Fibroblast of pulmonary artery (primary cell): ENCODE measurements around the gene LAT.

ENCODE experiments used
- DNase-seq: peaks from one replicate; pipeline ENCODE4 v3.0.0-alpha.2; 2010; ENCODE audit warnings: low read depth
- H3K4me3 ChIP-seq: replicated peaks from 2 replicates; pipeline ENCODE4 v1.5.1; 2011; ENCODE audit warnings: low read depth, mild to moderate bottlenecking, control low read depth, low read length, moderate library complexity
- TF ChIP-seq, protein P1 (sequence below): IDR thresholded peaks from 2 replicates; pipeline ENCODE4 v1.5.1; 2011; ENCODE audit warnings: mild to moderate bottlenecking, control low read depth, low read length, inconsistent platforms; ENCODE audit errors: missing control alignments

Gene LAT

DNA sequence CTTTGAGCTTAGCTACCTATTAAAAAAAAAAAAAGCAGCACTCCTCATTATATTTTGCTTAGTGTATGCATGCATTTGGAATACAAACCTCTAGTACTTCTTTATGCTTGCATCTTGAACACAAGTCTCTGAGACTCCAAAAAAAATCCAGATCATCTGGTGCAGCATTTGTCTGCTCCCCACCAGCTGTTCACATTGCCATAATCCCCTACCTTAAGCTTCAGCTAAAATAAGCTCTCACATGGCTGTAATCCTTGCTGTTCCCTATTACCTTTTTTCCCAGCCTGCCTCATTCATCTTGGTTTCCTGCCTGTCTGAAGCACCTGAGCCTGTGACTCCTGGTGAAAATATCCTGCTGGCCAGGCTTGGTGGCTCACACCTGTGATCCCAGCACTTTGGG is 41.6 kb upstream of the LAT start:
- TF ChIP-seq, protein P1, sequence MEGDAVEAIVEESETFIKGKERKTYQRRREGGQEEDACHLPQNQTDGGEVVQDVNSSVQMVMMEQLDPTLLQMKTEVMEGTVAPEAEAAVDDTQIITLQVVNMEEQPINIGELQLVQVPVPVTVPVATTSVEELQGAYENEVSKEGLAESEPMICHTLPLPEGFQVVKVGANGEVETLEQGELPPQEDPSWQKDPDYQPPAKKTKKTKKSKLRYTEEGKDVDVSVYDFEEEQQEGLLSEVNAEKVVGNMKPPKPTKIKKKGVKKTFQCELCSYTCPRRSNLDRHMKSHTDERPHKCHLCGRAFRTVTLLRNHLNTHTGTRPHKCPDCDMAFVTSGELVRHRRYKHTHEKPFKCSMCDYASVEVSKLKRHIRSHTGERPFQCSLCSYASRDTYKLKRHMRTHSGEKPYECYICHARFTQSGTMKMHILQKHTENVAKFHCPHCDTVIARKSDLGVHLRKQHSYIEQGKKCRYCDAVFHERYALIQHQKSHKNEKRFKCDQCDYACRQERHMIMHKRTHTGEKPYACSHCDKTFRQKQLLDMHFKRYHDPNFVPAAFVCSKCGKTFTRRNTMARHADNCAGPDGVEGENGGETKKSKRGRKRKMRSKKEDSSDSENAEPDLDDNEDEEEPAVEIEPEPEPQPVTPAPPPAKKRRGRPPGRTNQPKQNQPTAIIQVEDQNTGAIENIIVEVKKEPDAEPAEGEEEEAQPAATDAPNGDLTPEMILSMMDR = no peak
- DNase-seq = no peak
- H3K4me3 ChIP-seq = no peak overlapping the region

DNA sequence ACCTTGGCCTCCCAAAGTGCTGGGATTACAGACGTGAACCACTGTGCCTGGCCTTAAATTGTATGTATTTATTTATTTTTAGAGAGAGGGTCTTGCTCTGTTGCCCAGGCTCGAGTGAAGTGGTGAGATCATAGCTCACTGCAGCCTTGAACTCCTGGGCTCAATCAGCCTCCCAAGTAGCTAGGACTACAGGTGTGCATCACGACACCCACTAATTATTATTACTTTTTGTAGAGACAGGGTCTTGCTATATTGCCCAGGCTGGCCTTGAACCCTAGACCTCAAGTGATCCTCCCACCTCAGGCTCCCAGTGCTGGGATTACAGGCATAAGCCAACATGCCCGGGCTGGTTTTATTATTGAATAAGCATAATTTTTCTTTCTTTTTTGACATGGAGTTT is 38.2 kb upstream of the LAT start:
- no peak overlapping the region for H3K4me3 ChIP-seq
- no peak for DNase-seq
- TF ChIP-seq, protein P1 = no peak

DNA sequence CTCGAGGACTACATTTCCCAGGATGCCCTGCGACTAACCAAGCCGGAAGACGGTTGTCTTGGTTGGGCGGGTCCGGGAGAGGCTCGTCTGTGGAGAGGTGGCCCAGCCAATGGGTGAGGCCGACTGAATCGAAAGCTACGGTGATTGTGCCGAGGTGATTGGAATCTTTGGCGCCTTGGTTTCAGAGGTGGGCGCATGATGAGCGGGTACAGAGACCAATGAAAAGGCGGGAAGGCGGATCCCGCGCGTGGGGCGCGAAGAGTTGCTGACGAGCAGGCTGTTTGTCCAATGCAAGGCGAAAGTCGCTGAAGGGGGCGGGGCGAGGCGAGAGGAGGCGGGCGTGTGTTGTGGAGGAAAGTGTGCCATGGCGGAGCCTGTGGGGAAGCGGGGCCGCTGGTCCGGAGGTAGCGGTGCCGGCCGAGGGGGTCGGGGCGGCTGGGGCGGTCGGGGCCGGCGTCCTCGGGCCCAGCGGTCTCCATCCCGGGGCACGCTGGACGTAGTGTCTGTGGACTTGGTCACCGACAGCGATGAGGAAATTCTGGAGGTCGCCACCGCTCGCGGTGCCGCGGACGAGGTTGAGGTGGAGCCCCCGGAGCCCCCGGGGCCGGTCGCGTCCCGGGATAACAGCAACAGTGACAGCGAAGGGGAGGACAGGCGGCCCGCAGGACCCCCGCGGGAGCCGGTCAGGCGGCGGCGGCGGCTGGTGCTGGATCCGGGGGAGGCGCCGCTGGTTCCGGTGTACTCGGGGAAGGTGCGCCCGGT is 34.0 kb upstream of the LAT start, which contains the start of gene NFATC2IP:
Gene NFATC2IP, plus strand, starts transcription at position 290 of the 762 bp plus-strand sequence. Its CDS starts 75 bp downstream, at position 365.
- peak within 1 kb of the TSS; percentile 80 for H3K4me3 ChIP-seq
- peak; percentile 100 for DNase-seq
- TF ChIP-seq, protein P1 = no peak

DNA sequence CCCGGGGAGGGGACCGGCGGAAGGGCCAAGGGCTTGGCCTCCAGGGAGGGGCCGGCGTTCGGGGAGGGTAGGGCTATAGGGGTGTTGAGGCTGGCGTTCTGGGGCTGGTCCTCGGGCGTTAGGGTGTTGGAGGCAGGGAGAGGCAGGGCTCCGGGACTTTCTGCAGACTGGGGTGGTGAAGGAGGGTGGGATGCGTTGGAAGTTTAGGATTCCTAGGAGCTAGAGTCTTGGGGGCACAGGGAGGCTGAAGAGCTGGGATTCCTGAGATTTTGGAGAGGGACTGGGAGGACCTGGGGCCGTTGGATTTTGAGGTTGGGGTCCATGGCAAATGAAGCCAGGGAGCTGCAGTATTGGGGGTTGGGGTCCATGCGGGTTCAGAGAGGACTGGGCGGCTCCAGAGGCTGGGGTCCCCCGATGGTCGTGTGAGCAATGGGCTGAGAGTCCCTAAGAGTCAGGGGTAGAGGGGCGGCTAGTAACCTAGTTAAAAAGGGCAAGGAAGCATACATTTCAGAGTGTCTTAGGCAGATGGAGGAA is 33.4 kb upstream of the LAT start:
- DNase-seq = no peak
- TF ChIP-seq, protein P1 = no peak
- H3K4me3 ChIP-seq = peak overlapping the region; percentile 80

DNA sequence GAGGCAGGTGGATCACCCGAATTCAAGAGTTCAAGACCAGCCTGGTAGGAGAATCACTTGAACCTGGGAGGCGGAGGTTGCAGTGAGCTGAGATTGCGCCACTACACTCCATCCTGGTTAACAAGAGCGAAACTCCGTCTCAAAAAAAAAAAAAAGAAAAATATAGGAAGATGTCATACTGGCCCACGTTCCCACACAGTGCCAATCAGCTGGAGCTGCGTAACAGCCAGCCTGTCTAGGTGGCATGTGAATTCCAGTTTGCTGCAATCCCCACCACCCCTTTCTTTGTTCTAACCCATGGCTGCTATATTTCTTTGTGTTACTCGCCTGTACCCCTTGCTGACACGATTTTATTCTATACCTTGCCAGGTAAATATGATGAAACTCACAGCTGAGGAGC is 26.6 kb upstream of the LAT start:
- TF ChIP-seq, protein P1 = no peak
- H3K4me3 ChIP-seq = no peak overlapping the region
- DNase-seq = no peak

DNA sequence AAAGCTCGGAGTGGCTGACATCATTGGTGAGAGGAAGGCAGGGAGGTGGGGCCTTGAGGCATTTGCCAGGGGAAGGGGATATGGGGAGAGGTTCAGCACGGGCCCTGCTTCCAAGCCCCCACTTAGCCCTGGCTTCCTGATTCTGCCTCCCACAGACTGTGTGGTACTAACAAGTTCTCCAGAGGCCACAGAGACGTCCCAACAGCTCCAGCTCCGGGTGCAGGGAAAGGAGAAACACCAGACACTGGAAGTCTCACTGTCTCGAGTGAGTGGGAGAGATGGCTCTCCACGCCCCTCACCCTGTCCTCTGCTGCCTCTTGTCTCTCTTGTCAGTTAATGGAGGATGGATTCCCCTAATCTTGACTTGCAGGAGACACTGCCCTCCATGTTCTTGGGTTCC is 26.0 kb upstream of the LAT start:
- TF ChIP-seq, protein P1 = no peak
- no peak for DNase-seq
- no peak overlapping the region for H3K4me3 ChIP-seq
